Muscle of arm (tissue), 12 donors: ENCODE measurements around the gene STK4. TPM values are rescaled to one million over a fixed set of nuclear protein-coding genes. Genes with fewer than 3 reads are reported as not detected.
"Not testable (repeated sequence)": the region's sequence is repeated elsewhere in the genome, so short reads cannot be mapped to it uniquely, and the experiment has no call there.

Experiments
- DNase-seq: peaks from one replicate; pipeline ENCODE4 v3.0.0-alpha.2; 2013
- polyA plus RNA-seq, 12 donors: library from polyadenylated mRNA; unstranded; fragments of 120-200 nt; gene quantifications; one replicate each; pipeline ENCODE4 v1.2.1, GENCODE V29; 2013; ENCODE audit not compliant: insufficient read length in 12 of 12

STK4 gene
- polyA plus RNA-seq, 12 donors, result 8.0 to 19.5 (median 11.2) TPM; not detected in 1

DNA sequence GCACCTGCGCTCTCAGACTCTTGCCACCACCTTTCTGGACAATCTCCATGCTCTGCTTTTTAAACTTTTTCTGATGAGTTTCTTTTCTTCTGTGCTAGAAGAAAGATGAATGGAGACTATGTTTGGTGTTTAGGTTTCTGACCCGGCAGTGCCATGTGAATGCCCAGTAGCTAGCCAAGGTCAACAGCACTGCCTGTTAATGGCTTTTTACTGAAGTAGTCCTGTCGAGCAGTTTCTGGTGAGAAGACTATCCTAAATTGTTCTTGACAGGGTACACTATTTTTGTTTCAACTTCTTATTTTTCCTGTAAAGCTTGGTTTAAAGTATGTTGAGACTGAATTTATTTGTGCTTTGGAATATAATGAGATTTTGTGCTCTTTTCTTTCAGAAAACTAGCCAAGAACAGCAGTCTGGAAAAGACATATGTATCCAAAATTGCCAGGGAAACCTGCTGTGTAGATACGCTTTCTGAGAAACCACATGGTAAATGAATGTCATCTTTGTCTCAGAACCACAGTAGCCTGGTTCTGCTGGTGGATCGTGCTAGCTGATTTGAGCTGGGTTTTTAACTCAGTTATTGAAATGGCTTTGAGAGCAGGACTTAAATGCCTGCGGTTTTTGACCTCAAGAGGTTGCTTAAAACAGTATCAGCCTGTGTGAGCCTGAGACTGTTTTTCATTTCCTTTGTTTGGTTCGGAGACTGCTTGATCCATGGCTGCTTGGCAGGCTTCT, 86.6 kb downstream of the STK4 start:
- peak; percentile 34 for DNase-seq

DNA sequence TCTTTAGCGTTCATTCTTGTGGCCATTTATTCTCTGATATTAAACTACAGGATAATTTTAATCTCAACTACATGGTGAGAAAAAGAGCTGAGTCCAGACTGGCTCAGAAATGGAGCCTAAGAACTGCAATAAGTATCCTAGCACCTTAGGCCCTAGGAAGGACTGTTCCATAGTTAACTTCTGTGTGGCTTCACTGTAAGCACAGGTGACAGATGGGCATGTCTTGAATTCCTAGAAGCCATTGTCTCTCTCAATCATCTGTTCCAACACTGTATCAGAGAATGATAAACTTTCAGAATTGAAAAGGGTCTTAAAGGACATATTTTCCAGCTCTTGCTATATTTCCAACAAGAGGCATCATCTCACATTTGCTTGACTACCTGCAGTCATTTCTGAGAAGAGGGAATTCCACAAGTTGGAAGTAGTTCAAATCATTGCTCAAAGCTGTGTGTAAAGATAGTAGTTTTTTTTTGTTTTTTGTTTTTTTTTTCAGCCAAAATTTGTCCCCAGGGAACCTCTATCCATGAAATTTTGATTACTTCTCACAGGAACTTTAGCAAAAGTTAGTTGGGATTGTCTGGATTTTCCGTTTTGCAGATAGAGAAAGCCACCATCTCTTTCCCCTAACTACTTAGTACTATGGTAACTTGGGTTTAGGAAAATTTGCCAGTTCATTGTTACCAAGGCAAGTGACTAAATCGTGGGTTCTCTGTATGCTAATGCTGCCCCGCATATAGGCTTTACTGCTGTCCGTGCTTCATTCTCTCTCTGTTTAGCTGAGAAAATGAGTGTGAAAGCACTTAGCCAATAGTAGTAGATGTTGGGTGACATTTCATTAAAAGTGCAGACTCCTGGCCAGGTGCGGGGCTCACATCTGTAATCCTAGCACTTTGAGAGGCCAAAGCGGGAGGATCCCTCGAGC, 87.4 kb downstream of the STK4 start:
- no peak for DNase-seq

DNA sequence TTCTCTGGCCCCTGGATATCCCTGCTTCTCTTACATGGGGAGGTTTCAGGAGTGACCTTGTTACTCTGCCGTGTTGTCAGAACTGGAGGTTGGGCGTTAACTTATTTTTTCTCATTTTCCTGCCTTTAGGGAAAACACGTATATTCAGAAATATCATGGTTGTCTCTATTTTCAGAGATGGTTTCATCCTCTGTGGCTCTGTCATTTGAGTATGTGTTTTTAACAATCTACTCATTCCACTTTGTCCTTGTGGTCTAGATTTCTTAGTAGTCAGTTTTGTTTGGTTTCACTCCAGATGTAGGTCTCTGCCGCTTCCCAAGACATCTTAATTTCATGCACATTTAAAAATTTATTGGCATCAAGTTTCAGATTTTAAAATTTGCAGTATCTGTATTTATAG, 88.7 kb downstream of the STK4 start:
- no peak for DNase-seq

DNA sequence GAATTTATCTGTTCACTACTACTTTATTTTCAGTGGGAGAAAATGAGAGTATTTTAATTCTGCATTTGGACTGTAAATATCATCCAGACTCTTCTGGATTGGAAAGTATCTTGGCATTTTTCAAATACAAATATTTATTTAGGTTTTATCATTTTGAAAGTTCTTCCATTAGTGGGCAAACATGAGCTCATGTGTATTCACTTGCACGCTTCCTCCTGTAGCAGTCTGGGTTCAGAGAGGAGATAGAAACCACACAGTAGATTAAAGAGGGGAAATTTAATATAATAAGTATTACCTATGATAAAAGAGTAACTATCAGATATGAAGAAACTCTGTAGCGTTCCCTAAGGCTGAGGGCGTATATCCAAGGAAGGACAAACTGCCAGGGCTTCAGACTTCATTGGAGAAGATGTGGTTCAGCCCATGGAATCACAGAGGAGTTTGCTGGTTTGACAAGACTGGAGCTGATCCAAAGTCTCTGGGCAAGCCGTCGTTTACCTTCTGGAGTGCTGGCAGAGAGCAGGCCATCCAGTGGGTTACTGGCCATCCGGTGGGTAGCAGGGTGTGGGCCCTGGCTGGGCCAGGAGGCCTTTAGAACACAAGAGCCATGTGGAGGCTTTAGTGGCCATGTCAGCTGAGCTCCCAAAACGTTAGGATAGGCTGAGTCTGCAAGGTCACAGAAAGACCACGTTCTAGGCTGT, 90.3 kb downstream of the STK4 start:
- DNase-seq, result no peak

DNA sequence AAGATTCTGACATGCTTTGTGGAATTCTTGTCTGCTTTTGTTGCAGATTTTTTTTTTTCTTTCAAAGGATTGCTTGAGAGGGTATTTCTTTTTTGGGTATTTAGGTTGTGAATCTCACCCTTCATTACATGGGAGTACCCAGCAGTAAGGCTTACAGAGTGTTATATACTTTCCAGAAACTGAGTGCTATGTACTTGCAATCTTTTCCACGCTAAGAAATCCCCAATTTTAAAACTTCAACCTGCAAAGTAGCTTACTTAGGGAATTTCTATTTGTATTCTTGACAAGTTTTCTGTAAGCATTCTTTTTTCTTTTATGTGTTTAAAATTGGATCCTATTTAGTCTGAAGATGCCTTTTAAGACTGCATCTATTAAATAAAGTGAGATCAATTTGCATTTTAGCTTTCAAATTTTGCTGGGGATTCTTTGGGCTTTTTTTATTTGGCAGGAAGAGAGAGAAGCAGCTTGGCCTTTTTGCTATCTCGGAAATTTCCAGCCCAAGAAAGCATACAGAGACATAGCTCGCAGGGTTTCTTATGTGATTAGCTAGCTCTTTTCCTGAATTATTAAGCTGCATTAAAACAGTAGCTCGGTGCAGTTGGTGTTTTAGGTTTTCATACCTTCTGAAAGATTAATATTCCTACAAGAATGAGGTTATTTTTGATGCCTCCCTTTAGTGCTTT, 92.0 kb downstream of the STK4 start:
- DNase-seq, result no peak

DNA sequence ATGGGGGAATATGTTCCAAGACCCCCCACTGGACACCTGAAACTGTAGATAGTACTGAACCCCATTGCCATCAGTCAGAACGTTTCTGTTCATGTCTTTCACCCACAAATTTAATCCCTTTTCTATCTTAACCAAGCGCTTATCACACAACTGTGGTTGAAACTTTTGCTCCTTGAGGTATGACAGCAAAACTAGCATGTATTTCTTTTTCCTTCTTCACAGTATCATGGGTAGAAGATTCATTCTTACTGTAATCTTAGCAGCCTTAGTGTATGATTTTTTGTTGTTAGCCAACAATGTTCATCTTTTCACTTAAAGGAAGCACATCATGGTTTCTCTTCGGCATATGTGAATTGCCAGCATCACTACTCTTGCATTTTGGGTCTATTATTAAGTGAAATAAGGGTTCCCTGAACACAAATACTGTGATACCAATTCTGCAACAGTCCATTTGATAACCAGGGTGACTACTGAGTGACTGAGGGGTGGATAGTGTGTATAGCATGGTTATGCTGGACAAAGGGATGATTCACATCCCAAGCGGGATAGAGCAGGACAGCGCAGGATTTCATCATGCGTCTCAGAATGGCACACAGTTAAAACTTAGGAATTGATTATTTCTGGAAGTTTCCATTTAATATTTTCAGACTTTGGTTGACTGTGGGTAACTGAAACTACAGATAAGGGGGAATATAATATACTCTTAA, 92.9 kb downstream of the STK4 start:
- no peak for DNase-seq

DNA sequence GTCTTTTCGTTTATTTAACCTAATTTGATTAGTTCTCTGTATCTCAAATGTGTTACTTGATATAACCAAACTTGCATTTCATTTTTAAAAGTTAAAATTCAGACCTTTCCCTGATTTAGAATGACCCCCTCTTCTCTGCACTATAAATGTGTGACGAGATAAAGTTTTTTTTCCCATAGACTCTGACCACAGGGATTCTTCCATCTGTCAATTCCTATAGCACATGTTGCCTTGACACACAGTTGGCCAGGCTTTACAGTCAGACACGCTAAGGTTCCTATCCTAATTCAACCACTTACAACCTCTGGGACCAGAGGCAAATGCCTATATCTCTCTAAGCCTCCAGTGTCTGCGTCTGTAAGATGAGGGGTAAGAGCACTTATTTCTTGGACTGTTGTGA, 94.0 kb downstream of the STK4 start:
- DNase-seq, result no peak

DNA sequence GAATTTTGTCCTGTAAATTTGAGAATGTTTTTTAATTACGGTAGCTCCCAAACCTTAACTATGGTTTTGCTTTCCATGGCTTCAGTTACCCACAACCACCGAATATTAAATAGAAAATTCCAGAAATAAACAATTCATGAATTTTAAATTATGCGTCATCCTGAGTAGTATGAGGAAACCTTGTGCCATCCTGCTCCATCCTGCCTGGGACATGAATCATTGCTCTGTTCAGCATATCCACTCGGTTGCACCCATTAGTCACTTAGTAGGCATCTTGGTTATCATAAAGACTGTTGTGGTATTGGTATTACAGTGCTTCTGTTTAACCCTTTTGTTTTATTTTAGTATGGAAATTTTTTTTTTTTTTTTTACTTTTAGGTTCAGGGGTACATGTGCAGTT, 94.9 kb downstream of the STK4 start:
- no peak for DNase-seq

DNA sequence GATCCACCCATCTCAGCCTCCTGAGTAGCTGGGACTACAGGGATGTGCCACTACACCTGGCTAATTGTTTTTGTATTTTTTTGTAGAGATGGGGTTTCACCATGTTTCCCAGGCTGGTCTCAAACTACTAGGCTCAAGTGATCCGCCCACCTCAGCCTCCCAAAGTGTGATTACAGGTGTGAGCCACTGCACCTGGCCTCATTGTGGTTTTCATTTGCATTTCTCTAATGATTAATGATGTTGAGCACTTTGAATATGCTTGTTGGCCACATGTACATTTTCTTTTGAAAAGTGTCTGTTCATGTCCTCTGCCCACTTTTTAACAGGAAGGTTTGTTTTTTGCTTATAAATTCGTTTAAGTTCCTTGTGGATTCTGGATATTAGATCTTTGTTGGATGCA, 96.8 kb downstream of the STK4 start:
- DNase-seq, result not testable (repeated sequence)

DNA sequence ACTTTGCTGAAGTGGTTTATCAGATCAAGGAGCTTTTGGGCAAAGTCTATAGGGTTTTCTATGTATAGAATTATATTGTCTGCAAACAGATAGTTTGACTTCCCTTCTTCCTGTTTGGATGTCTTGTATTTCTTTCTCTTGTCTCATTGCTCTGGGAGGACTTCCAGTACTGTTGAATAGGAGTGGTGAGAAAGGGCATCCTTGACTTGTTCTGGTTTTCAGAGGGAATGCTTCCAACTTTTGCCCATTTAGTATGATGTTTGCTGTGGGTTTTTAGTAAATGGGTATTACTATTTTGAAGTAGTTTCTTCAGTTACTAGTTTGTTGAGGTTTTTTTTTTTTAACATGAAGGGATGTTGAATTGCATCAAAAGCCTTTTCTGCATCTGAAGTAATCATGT, 98.5 kb downstream of the STK4 start:
- DNase-seq, result no peak

DNA sequence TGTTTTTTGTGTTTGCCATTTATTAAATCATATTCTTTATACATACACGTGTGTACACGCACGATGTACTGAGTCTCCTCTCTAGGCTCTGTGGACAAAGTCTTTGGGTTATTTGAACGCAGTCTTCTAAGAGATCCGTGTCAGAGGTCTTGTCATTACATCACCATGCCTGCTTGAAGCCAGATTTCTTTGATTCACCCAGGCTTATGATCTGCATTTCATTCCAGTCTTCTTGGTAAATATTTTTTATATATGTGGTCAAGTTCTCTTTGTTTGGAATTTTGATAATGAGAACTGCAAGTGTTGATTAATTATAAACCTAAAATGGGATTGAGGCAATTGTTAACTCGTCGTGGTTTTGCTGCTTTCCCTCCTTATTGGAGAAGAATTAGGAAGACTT, 100.1 kb downstream of the STK4 start:
- DNase-seq, result no peak

DNA sequence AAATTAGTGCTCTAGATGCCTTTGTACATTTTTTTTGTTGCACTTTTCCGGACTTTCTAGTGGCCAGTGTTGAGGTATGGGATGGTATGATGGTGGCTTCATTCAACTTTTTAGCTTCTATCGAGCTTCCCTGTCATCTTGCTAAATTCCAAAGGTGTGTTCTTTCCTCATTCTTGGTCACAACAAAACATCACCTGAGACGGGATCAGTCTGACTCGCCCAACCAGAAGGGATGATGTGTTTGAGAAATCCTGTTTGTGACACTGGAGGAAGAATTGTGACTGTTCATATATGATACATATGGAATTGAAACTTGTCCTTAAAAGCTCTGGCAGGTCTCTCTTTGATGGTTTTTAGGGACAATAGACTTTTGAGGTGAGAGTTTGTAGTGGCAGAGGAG, 100.8 kb downstream of the STK4 start:
- no peak for DNase-seq

DNA sequence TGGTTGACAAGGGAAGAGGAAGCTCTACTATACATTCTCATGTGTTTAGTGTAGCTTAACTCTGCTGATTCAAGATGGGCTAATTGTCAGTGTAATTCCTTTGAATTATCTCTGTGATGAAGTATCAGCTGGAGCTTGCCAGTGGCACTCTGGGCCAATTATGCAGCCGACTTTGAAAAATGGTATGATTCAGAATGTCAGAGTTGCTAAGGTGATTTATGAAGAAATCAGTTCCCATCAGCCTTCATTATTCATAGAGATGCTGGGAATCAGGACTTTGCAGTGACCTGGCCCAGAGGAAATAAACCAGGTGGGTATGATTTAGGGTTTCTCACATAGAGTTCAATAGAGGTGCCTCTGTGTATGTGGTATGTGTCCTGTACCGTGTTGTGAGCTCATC, 101.2 kb downstream of the STK4 start:
- no peak for DNase-seq

DNA sequence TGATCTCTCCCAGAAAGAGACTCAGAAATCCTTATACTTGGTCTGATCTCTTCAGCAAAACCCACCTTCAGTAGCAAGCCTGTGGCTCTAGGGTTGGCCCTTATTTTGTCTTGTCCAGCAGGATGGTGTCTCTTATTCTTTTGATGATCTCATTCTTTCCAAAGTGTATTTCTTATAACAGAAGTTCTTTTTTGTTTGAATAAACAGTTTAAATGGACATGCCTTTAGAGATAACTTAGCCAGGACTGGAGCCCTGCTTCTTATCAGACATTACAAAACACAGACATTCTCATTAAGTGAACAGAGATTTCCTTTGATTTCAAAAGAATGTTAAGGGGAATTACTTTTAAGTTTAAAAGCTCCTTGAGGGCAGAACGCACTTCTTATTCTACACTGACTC, 102.9 kb downstream of the STK4 start:
- no peak for DNase-seq

DNA sequence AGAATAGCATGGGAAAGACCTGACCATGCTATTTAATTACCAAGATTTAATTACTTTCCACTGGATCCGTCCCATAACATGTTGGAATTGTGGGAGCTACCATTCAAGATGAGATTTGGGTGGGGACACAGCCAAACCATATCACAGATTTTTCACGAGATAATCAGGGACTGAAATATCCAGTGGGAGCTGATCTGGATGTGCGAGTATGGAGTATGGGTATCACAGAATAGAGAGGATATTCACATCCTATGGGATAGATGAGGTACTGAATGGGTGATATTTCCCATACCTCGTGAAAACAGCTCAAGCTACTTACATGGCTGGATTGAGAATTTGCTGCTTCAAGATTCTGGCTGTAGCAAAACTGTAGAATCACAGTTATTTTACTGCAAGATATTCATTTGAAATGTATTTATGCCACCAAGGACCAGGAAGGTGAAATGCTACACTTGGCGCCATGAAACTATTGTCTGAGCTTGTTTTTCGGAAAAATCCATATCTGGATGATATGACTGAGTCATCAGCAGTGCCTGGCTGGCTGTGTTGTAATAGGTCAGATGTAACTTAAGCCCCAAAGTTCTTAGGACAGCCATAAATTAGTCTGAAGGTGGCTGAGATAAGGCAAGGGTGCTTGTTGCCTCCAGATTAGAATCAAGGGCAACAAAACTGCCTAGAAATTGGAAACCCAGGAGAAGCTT, 104.8 kb downstream of the STK4 start:
- no peak for DNase-seq

DNA sequence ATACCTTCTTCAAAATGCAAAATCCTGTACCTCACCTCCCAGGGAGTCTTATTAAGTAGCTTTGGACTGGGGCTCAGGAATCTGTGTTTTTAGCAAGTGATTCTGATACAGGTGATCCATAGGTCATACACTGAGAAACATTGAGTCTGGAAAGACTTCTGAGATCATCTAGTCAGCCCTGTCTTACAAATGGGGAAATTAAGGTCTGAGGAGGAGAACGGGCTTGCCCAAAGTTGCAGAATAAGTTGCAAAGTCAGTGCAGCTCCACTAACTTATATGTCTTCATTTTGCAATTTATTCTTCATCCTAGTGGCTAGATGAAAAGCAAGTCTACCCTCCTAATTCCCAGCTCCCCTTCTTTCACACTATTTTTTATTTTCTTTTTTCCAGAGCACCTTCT, 105.8 kb downstream of the STK4 start:
- DNase-seq, result no peak

DNA sequence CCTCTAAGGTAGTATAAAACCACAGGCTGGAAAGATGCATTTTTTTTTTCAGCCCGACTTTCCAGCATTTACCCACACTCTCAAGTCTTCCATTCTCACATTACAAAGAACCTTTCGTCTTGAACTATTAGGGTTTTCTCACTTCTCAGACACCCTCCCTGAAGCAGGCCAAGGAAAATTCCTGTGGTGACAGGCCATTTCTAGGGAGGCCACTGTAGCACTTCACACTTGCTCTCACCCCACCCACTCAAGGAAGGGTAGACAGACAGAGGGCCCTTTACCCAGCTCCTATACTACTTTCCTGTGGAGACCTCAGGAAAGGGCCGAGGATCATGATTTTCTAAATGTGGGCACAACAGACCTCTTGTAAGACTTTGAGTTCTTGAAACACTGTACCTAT, 106.9 kb downstream of the STK4 start:
- no peak for DNase-seq

DNA sequence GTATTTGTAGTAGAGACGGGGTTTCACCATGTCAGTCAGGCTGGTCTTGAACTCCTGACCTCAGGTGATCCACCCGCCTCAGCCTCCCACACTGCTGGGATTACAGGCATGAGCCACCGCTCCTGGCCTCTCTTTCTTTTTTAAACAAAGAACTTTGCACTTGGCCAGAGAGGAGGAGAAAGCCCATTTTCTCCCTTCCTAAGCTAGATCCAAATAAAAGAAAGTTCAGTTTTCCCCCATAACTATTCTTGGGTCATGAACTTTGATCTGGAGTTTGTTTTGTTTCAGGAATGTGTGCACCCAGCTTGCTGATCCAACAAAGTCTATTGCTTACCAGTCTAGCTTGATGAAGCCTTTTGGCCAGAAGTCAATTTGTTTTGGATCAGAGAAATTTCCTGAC, 111.2 kb downstream of the STK4 start:
- DNase-seq, result no peak

DNA sequence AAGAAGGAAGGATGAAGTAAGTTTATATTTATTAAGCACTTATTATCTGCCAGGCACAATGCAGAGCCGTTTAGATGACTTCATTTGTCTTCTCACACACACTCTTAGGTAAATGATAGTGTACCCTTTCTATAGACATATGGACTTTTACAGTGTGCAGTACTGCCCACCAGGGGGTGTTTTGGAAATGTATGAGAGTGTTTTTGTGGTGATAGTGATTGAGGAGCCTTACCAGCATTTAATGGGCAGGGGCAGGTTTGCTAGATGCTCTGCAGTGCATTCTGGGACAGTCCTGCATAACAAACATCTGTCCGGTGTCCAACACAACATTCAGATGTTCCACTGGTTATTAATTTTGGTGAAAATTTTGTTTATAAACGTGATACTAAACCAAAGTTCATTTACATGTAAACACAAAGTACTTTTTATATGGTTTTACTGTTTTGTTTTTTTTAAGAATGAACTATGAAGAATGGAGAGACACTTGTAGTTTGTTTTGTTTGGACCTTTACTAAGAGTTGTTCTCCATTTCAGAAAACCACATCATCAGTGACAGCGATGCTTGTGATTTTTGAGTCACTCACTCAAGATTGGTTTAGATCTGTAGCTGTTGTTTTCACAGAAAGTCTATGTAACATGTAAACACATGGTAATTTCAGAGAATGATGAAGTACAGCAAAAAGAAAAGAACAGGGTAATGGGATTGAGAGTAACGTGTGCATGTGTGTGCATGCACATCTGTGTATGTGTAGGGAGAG, 114.7 kb downstream of the STK4 start:
- DNase-seq, result no peak

DNA sequence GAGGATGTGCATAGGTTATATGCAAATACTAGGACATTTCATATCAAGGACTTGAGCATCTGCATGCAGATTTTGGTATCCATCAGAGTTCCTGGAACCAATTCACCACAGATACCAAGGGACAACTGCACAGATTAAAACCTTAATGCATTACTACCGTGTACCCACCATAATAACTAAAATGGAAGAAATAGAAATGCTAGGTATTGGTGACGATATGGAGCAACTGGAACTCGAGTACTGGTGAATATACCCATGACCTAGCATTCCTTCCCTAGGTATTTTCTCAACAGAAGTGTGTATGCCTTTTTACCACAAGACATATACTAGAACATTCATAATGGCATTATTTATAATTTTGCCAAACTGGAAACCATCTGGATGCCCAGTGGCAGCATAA, 116.2 kb downstream of the STK4 start:
- DNase-seq, result no peak
